Fibroblast of skin of scalp (primary cell): ENCODE results near the gene ADRB1.

ENCODE experiments used
- DNase-seq: peaks from one replicate; pipeline ENCODE4 v3.0.0-alpha.2; 2013

The ADRB1 gene

DNA sequence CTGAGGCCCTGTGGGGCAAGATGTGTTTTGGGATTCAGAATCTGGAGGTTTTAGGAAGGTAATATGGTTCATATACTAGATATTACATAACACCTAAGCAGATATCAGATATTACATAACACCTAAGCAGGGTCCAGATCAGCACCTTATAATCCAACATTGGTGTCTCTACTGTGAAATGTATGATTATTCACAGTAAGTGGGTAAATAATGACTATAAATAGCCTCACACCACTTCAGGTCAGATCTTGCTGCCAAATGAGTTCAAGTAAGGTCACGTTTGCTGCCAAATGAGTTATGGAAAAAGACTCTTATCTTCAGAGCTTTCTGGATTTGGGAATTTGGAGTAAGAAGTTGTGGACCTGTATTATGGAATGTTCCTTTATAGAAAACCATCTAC is 14.6 kb downstream of the ADRB1 start:
- DNase-seq = no peak

DNA sequence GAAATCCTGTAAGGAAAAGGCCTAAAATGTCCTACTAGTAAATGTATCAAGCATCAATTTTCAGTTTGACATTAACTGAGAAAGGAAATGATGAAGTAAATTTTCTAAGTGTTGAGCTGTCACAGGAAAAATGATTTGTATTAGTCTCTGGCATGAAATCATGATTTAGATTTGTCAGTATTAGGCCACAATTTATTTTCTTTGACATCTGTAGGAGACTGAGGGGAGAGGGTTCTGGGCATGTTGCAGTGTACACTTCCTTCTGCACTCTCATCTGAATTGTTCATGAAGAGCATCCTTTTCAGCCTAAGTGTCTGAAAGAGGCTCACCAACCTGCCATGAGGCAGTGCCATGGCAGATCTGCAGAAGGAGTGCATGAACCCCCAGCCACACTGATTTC is 15.9 kb downstream of the ADRB1 start:
- no peak for DNase-seq

DNA sequence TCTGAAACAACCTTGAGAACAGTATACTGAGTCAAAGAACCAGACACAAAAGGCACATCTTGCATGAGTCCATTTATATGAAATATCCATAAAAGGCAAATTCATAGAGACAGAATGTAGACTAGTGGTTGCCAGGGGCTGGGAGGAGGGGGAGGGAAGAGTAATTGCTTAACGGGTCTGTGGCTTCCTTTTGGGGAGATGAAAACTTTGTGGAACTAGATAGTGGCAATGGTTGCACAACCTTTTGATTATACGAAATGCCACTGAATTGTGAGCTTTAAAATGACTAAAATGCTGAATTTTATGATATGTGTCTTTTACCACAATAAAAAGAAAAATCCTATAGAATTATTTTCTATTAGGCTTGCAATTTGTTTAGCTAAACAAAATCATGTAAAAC is 16.8 kb downstream of the ADRB1 start:
- DNase-seq = no peak

DNA sequence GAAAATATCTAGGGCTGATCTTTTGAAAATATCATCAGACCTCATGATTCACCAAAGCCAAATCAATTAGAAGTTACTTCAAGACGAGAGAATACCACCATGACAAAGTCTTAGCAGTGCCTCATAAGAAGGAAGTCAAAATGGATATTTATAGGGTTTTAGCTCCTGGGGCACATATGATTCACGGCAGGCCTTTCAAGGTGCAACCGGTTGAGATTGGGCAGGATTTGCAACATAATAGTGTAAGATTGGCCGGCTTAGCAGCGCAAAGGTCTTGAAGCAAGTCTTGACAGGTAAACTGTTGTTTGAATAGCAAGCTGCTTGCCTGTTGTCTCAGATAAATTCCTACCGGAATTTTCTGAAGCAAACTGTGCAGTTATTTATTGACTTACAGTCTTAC is 17.5 kb downstream of the ADRB1 start:
- no peak for DNase-seq

DNA sequence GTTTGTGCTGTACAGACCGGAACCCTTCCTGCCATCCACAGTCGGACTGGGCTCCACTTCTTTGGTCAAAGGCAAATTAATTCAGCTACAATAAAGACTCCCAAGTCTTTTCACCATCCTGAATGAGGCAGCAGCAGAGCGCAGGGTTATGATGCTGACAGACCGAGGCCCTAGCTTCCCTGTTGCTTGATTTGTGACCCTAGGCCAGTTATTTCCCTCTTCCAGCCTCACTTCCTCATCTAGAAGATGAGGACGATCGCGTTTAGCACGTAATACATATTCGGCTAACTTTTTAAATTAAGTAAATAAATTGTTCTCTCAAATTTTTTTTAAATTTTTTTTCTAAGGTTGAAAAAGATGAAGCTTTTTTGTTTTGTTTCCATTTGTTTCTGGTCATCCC is 18.1 kb downstream of the ADRB1 start:
- no peak for DNase-seq

DNA sequence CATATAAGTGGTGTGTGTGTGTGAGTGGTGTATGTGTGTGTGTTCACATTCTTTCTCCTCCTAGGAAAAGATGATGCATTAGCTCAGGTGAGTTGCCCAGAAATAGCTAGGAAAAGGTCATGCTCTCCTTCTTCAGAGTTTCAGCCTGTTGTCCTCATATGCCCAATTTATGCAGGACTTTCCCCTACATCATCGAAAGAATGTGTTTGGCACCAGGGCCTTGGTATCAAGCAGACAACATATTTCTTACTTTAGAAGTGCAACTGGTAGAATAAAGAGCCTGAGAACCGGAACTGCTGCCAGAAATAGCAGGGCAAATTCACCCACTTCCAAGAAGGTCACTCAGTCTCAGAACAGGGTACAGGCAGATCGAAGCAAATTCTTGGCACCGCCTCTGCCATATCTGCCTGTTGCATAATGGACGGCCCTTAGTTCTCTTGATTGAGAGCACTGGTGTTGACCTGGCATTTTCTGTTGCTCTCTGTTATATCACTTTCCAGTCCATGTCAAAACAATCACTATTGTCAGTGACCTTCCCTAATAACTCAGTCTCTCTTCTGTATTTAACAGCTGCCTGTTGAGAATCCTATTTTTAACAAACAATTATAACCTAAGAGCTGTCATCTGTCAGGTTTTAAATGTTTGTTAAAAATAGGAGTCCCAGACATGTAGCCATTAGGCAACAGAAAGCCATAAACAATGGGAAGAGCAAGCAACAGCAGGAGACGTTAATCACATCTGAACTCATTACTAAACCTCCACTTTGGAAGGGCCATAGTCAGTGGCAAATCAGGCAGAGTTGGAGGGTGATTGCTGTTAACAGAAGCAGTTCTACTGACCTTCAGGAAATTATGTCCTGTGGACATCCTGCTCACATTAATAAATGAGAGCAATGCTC is 20.7 kb downstream of the ADRB1 start:
- DNase-seq = no peak

DNA sequence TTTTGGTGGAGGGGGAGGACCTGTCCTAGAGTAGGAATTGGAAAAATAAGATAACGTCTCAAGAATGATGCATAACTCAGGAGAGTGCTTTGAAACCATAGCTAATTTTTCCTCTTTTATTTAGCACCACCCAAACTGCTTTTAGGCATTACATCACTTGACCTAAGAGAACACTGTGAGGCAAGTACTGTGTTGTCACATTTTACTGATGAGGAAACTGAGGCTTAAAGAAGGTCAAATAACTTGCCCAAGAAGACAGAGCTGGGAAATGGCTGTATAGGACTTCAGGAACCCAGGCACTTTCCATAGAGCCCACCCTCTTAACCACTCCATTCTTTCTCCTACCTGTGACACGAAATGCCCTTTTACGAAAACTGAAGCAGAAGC is 21.4 kb downstream of the ADRB1 start:
- DNase-seq = no peak

DNA sequence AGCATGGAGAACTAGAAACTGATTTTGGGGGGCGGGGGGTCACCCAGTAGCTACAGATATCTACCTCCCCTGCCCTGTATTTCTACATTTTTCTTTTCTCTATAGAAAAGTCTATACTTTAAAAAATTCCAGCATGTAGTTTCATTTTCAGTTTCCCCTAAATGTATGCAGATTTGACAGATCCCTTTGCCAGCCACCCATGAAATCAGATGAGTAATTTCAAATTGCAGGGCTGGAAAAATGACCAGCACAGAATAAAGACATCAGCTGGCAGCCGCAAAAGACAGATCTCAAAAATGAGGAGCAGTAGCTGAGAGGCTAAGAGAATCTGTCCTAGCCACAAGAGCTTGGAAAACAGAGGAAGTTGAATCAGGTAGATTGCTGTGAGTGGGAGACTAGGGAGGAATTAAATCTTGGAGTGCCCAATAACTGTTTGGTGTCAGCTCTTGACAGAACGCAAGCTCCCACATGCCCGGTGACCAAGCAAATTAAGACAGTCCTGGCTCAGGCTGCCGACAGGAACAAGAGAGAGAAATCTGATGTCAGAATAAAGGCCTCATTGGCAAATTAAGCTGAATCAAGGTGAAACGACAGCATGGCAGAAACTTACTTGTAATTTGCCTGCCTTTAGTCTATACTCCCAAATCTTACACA is 24.5 kb downstream of the ADRB1 start:
- peak; percentile 31 for DNase-seq

DNA sequence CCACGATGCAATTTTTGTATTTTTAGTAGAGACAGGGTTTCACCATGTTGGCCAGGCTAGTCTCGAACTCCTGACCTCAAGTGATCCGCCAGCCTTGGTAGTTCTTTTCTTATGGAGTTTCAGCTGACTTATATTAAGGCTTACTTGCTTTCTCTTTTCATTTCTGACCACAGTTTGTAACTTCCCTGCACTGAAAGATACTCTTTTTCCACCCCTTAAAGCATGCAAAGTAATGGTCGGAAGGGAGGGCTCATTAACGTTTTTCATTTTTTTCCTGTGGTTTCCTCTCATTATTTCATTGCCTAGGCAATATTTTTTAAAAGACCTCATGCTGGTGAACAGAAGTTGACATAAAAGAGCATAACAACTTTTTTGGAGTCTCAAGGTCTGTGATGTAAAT is 27.0 kb downstream of the ADRB1 start:
- no peak for DNase-seq

DNA sequence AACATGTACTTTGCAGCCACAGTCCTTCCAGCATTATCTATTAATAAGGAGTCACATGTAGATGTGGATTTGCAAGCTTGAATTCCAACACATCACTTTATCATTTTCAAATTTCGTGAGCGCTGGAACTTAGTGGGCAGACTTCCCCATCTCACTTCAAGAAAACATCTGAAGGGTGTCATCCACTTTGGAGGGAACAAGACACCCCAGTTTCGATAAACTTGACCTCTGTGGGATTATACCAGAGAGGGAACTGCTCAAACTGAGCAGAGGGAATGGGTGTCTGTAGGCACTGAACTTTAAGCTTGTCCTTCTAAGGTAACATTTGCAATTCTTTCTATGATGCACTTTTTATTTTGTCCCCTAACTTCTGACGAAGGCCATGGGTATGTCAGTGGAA is 27.5 kb downstream of the ADRB1 start:
- DNase-seq = no peak

DNA sequence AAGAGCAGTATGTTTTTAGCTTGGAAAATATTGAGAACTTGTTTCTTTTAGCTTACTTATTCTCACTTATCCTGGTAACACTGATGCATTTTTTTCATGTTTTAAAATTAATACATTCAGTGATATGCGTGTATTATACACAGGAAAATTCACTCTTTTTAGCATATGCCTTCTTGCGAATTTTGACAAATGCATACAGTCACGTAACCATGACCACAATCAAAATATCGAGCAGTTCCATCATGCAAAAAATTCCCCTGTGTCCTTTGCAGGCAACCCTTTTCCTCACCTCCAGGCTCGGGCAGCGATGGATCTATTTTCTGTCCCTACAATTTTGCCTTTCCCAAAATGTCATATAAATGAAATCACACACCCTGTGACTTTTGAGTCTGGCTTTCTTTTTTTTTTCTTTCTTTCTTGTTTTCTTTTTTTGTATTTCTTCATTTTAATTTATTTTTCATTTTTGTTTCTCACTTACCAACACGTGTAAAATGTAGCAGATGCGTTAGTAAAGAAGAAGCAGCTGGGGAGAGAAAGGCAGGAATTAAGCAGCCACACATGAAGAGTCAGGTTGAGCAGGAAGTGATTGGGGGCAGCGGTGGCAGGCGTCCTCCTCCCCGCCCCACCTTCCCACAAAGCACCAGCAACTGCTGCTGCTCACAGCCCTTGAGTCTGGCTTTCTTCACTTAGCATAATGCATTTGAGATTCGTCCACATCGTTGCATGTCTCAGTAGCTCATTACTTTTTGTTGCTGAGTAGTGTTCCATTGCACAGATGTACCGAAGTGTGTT is 29.9 kb downstream of the ADRB1 start:
- no peak for DNase-seq

DNA sequence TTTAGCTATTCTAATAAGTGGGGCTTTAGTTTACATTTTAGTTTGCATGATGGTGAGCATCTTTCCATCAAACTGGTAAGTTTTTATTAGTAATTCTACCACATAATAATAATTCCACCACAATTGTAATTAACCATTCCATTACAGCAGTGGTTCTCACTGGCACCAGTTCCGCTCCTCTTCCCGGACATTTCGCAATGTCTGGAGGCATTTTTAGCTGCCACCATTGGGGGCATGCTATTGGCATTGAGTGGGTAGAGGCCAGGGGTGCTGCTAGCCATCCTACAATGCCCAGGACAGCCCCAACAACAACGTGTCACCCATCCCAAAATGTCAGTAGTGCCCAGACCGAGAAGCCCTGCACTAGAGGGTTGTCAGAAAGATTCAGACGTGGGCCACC is 31.4 kb downstream of the ADRB1 start:
- no peak for DNase-seq

DNA sequence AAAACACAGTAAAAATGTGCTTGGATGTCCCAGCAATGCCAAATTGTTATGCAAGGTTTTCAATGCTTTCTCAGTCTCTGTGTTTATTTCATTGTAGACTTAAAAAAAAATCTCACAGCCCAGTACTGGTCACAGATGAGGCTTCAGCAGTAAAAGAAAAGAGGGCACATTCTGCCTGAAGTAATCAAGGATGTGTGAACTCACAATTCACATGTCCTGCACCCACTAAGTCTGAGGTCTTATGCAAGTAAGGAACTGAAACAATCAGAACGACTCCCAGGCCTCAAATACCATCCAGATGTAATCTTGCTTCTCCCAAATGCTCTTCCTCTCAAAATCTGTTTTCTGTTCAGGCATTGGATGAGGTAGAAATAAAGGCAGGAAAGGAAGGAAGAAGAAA is 33.7 kb downstream of the ADRB1 start:
- DNase-seq = no peak

DNA sequence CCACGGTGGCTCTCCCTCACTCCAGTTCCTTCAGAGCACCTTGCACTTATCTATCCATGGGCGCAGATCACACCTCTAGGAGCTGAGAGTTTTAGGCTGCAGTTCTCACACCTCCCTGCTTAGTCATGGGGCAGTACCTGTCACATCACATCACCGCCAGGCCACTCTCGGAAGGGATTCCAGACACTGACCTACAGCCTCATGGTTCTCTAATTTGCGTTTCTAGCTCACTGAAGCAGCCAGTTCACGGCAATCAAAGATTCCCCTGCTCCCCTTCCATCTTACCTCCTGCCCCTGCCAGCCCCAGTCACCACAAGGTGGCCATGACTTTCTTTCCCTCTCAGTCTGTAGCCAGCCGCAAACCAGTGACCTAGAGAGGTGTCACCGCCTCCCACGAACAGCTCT is 34.2 kb downstream of the ADRB1 start:
- no peak for DNase-seq

DNA sequence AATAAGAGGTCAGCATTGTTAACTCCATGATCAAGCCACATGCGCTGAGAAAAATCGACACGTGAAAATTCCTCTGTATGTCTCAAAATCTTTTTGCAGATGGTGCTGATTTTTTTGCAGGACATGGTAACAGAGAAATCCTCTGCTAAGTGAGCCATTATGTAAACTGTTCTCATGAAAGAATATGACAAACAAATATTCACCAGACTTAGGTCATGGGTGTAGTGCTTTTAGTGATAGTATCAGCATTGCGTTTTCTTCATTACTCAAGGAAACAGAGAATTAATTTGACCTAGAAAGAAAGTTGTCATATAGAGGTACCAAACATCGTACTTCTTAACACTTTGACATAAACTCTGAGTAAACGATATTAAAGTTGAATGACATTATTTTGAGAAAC is 34.7 kb downstream of the ADRB1 start:
- DNase-seq = no peak

DNA sequence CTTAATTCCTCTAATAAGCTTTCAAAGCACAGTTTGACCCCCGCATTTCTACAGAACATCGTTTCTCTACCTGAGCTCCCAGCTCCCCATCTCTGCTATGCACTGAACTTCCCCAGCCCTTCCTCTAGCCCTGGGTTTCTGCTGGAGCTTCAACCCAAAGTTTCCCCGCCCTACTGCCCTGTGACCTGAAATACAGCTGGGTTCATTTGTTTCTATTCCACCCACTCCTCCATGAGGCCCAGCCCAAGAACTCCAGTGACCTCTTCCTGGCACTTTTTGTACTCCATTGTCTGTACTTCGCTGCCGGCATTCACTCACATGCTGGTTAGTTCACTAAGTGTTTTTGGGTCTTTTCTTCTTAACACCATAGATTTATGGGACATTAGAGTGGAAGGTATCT is 35.8 kb downstream of the ADRB1 start:
- no peak for DNase-seq

DNA sequence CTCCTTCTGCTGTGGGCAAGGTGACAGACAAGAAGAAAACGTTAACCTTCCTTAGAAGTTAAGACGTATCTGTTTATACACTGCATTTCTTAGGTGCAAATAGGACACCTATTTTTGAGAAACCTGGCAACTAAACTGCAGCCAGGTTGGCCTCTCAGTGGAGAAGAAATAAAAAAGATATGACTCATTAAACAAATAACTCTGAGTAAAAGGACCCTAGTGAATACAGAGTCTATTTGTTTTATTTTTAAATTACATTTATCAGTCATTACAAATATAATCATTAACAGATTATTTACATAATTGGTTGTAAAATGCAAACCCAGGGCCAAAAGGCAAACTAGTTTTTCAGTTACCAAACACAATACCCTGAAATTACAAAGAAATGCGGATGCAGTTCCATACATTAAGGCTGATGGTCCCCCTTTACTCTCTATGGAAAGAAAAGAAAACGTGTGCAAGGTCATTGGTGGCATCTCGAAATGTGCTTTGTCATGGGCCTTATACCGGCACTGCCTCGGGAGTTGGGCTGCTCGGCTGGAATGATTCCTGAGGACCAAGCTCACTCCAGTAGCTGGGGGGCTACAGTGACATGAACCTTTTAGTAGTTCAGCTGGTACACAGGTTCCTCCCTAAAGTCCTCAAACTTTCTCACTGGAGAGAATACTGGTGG is 38.4 kb downstream of the ADRB1 start:
- no peak for DNase-seq

DNA sequence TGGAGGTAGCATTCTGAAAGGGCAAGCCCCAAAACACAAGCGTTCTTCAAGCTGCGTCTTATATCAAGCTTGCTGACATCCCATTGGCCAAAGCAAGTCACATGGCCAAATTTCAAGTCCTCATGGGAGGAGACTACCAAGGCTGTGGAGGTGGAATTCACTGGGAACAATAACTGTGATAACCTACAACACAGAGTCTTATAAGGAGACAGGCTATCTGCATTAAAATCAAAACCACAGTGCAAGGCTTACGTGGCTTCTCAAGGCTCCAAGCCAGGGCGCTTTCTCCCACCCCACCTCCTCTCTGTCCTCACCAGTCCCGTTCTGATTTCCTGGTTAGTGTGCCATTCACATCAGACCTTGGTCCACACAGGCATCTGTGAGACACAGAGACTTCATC is 39.4 kb downstream of the ADRB1 start:
- no peak for DNase-seq

DNA sequence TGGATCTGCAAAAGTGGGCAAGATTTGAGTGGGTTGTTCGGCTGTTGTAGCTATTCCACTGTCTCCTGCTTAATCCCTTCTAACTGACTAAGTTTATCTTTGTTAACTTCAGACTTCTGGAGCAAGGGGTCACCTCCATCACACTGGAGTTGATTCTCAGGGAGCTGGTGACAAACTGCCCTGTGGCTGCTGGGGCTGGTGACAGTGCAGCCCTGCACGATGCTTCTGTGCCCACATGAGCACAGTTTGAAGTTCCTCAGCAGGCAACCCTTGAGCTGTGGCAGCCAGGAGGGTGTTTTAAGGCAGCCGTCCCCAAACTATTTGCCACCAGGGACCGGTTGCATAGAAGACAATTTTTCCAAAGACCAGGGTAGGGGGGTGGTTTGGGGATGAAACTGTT is 40.5 kb downstream of the ADRB1 start:
- no peak for DNase-seq

DNA sequence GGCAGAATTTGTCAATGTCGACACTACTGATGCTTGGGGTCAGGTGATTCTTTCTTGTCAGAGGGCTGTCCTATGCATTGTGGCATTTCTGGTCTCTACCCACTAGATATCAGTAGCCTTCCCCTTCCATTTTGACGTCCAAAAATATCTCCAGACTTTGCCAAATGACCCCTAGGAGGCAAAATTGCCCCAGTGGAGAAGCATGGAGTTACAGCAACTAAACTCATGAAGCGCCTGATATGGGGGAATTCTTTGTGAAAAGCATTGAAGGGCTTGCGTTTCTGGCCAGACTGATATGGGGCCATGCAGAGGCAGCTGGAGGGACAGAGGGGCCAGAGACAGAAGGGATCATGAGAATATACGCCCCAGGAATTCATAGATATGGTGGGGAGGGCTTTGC is 43.6 kb downstream of the ADRB1 start:
- no peak for DNase-seq

DNA sequence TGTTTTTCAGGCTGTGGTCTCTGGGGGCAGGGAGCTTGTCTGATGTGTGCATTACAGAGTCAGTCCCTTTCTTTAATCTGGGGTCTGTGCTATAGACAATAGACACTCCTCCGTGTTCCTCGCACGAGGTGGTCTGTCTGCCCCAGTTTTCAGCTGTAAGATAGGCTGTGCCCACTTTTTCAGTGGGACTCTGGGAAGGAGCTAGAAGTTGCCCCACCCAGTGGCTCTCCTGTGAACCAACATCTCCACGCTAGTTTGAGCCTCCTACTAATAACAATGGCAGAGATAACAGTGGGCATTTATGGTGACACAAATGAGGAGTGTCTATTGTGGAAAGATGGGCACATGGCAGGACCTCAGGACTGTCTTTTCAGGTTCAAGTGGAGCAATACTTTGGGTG is 44.0 kb downstream of the ADRB1 start:
- no peak for DNase-seq

DNA sequence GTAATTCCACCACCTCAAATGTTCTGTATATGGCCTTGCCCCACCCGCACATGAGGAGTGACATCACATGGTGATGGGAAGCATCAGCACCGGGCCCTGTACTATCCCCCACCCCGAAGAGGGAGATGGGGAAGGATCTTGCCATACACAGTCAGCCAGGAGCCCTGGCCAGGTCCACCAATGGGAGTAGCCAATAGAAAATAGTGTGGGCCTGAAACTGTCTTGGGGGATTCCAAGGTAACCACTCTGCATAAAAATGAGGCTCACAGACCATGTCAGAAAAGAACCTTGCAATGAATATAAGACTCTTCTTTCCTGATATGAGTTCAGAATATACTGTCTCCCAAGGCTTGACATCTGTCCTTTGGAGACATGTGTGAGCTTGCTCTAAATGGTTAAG is 51.1 kb downstream of the ADRB1 start:
- no peak for DNase-seq
